ENCODE measurements around the gene KCNE2. TPM values are rescaled to one million over a fixed set of nuclear protein-coding genes. Genes with fewer than 3 reads are reported as not detected.

KCNE2 gene
- total RNA-seq, 1 experiment from 2014 or later: 0.12 TPM

- no peak for DNase-seq
- Histone ChIP-seq H3K27me3 (no peaks in the 10 kb centered on the region), H3K4me3 (no peak overlapping the region), H3K36me3 (no peaks in the 10 kb centered on the region), H3K9me3 (replicated peaks) (no peaks in the 10 kb centered on the region), H3K27ac (no peak overlapping the region), H3K4me1 (no peaks in the 10 kb centered on the region)
Measured at GRCh38 chr21:34343838-34344381, 19.9 kb upstream of the KCNE2 start.

- Histone ChIP-seq H3K9me3 (replicated peaks) (no peaks in the 10 kb centered on the region), H3K27ac (no peak overlapping the region), H3K27me3 (no peaks in the 10 kb centered on the region), H3K4me1 (no peaks in the 10 kb centered on the region), H3K36me3 (no peaks in the 10 kb centered on the region), H3K4me3 (no peak overlapping the region)
- DNase-seq: no peak
Measured at GRCh38 chr21:34344584-34344983, 19.2 kb upstream of the KCNE2 start.

GRCh38 chr21:34345091-34345871, 18.5 kb upstream of the KCNE2 start:
- Histone ChIP-seq H3K27ac (no peak overlapping the region), H3K9me3 (replicated peaks) (no peaks in the 10 kb centered on the region), H3K27me3 (no peaks in the 10 kb centered on the region), H3K4me3 (no peak overlapping the region), H3K36me3 (no peaks in the 10 kb centered on the region), H3K4me1 (no peaks in the 10 kb centered on the region)
- no peak for DNase-seq

GRCh38 chr21:34345892-34346291, 17.9 kb upstream of the KCNE2 start:
- Histone ChIP-seq H3K4me1 (no peaks in the 10 kb centered on the region), H3K27ac (no peak overlapping the region), H3K4me3 (no peak overlapping the region), H3K9me3 (replicated peaks) (no peaks in the 10 kb centered on the region), H3K36me3 (no peaks in the 10 kb centered on the region), H3K27me3 (no peaks in the 10 kb centered on the region)
- DNase-seq: no peak

- no peak overlapping the region for H3K4me3 ChIP-seq
- no peaks in the 10 kb centered on the region for H3K9me3 ChIP-seq (replicated peaks)
- H3K27ac ChIP-seq: no peak overlapping the region
- H3K27me3 ChIP-seq: no peaks in the 10 kb centered on the region
- no peaks in the 10 kb centered on the region for H3K4me1 ChIP-seq
- H3K36me3 ChIP-seq: no peaks in the 10 kb centered on the region
- no peak for DNase-seq
Measured at GRCh38 chr21:34348890-34349519, 14.8 kb upstream of the KCNE2 start.

- H3K4me1 ChIP-seq: no peaks in the 10 kb centered on the region
- no peak overlapping the region for H3K27ac ChIP-seq
- DNase-seq: peak; percentile 22 to 59
- no peak overlapping the region for H3K4me3 ChIP-seq
- H3K9me3 ChIP-seq (replicated peaks): no peaks in the 10 kb centered on the region
- no peaks in the 10 kb centered on the region for H3K27me3 ChIP-seq
- no peaks in the 10 kb centered on the region for H3K36me3 ChIP-seq
Measured at GRCh38 chr21:34351786-34352241, 12.0 kb upstream of the KCNE2 start.

- Histone ChIP-seq H3K9me3 (replicated peaks) (no peaks in the 10 kb centered on the region), H3K27me3 (no peaks in the 10 kb centered on the region)
Measured at GRCh38 chr21:34352556-34352955, 11.2 kb upstream of the KCNE2 start.

GRCh38 chr21:34353182-34353581, 10.6 kb upstream of the KCNE2 start:
- Histone ChIP-seq H3K9me3 (replicated peaks) (no peaks in the 10 kb centered on the region; the same call in 1 of the 2 replicates), H3K36me3 (no peaks in the 10 kb centered on the region), H3K27me3 (no peaks in the 10 kb centered on the region), H3K4me1 (no peaks in the 10 kb centered on the region), H3K27ac (no peak overlapping the region), H3K4me3 (no peak overlapping the region)
- no peak for DNase-seq

More at GRCh38 chr21:34352556-34352955, 11.2 kb upstream of the KCNE2 start:
- DNase-seq: no peak
- H3K36me3 ChIP-seq: no peaks in the 10 kb centered on the region
- no peak overlapping the region for H3K27ac ChIP-seq
- no peak overlapping the region for H3K4me3 ChIP-seq
- no peaks in the 10 kb centered on the region for H3K4me1 ChIP-seq

GRCh38 chr21:34354836-34355235, 9.0 kb upstream of the KCNE2 start:
- no peaks in the 10 kb centered on the region; the same call in 1 of the 2 replicates for H3K9me3 ChIP-seq (replicated peaks)
- no peak overlapping the region for H3K27ac ChIP-seq
- DNase-seq: no peak
- no peak overlapping the region for H3K4me3 ChIP-seq
- no peaks in the 10 kb centered on the region for H3K27me3 ChIP-seq
- H3K4me1 ChIP-seq: no peaks in the 10 kb centered on the region
- H3K36me3 ChIP-seq: no peaks in the 10 kb centered on the region

GRCh38 chr21:34355570-34355969, 8.2 kb upstream of the KCNE2 start:
- no peaks in the 10 kb centered on the region for H3K4me1 ChIP-seq
- no peaks in the 10 kb centered on the region; the same call in 1 of the 2 replicates for H3K27me3 ChIP-seq
- H3K27ac ChIP-seq: no peak overlapping the region
- no peaks in the 10 kb centered on the region for H3K36me3 ChIP-seq
- DNase-seq: no peak
- H3K9me3 ChIP-seq (replicated peaks): no peaks in the 10 kb centered on the region; the same call in 1 of the 2 replicates
- H3K4me3 ChIP-seq: no peak overlapping the region

GRCh38 chr21:34357889-34358288, 5.9 kb upstream of the KCNE2 start:
- Histone ChIP-seq H3K27me3 (no peaks in the 10 kb centered on the region; the same call in 1 of the 2 replicates), H3K36me3 (no peaks in the 10 kb centered on the region), H3K9me3 (replicated peaks) (no peaks in the 10 kb centered on the region; the same call in 1 of the 2 replicates), H3K27ac (no peak overlapping the region), H3K4me3 (no peak overlapping the region), H3K4me1 (no peaks in the 10 kb centered on the region)
- no peak for DNase-seq

- Histone ChIP-seq H3K36me3 (no peaks in the 10 kb centered on the region), H3K9me3 (replicated peaks) (no peaks in the 10 kb centered on the region; the same call in 1 of the 2 replicates), H3K27me3 (no peaks in the 10 kb centered on the region; the same call in 1 of the 2 replicates), H3K27ac (no peak overlapping the region), H3K4me3 (no peak overlapping the region), H3K4me1 (no peaks in the 10 kb centered on the region)
- DNase-seq: no peak
Measured at GRCh38 chr21:34358866-34359265, 4.9 kb upstream of the KCNE2 start.

GRCh38 chr21:34360488-34361241, 3.1 kb upstream of the KCNE2 start:
- no peak overlapping the region for H3K27ac ChIP-seq
- no peaks in the 10 kb centered on the region; the same call in 1 of the 2 replicates for H3K27me3 ChIP-seq
- DNase-seq: no peak
- H3K4me1 ChIP-seq: no peaks in the 10 kb centered on the region
- H3K9me3 ChIP-seq (replicated peaks): no peaks in the 10 kb centered on the region; the same call in 1 of the 2 replicates
- H3K36me3 ChIP-seq: no peaks in the 10 kb centered on the region
- H3K4me3 ChIP-seq: no peak overlapping the region

GRCh38 chr21:34362136-34362444, 1.7 kb upstream of the KCNE2 start:
- Histone ChIP-seq H3K27me3 (no peaks in the 10 kb centered on the region; the same call in 1 of the 2 replicates), H3K4me1 (no peaks in the 10 kb centered on the region), H3K4me3 (no peak overlapping the region), H3K27ac (no peak overlapping the region), H3K36me3 (no peaks in the 10 kb centered on the region), H3K9me3 (replicated peaks) (no peaks in the 10 kb centered on the region; the same call in 1 of the 2 replicates)
- no peak for DNase-seq

- Histone ChIP-seq H3K27ac (no peak overlapping the region), H3K9me3 (replicated peaks) (no peaks in the 10 kb centered on the region; the same call in 1 of the 2 replicates), H3K4me1 (no peaks in the 10 kb centered on the region), H3K4me3 (no peak overlapping the region), H3K27me3 (no peaks in the 10 kb centered on the region; the same call in 1 of the 2 replicates), H3K36me3 (no peaks in the 10 kb centered on the region)
- DNase-seq: no peak
Measured at GRCh38 chr21:34362670-34363069, 1.1 kb upstream of the KCNE2 start.
